Measurements from ENCODE around the gene QKI.

The QKI gene

GRCh38 chr6:163543321-163543720, 128.8 kb downstream of the QKI start (continued):
- TF ChIP-seq ZBTB11 (tag by site-specific recombination; conservative IDR thresholded peaks at IDR 0.05; ENCODE audit: low read depth) (no peak), ZSCAN18 (tag by site-specific recombination; IDR thresholded peaks at IDR 0.05) (no peak), ZNF214 (tag by site-specific recombination; IDR thresholded peaks at IDR 0.05; ENCODE audit: borderline replicate concordance) (no peak), PATZ1 (tag by site-specific recombination; IDR thresholded peaks at IDR 0.05) (no peak), KLF17 (tag by site-specific recombination; IDR thresholded peaks at IDR 0.05) (no peak), ZNF777 (tag by site-specific recombination; IDR thresholded peaks at IDR 0.05; ENCODE audit: borderline replicate concordance) (no peak), MEIS1 (CRISPR knock-in tag; IDR thresholded peaks at IDR 0.05; ENCODE audit: borderline replicate concordance) (no peak), ZNF404 (tag by site-specific recombination; IDR thresholded peaks at IDR 0.05) (no peak)

- H3K36me3 ChIP-seq (ENCODE audit: control insufficient read depth in 2 of 2, insufficient read depth in 1 of 2, low read length in 2 of 2) = peaks cover 0 to 4% of the 10 kb centered on the region in 2 experiments; a peak in 1 of 3 replicates
- ChIA-PET POLR2A (no interaction called here), CTCF (interaction anchor here (0.7 to 1.5 kb wide), 3 partner anchors 9 to 146 kb away, joined by 3 read pairs; no protein-coding TSS in a partner anchor)
- H3K4me1 ChIP-seq (ENCODE audit: control insufficient read depth, insufficient read depth, low read length) = no peaks in the 10 kb centered on the region
- no peak overlapping the region for H3K4me3 ChIP-seq (ENCODE audit: low read depth, low read length)
- H3K27ac ChIP-seq (ENCODE audit: extremely low read depth, low read depth, low read length) = no peak overlapping the region
- TF ChIP-seq ZNF280C (tag by site-specific recombination; IDR thresholded peaks at IDR 0.05) = no peak
- TF ChIP-seq ZBTB49 (tag by site-specific recombination; IDR thresholded peaks at IDR 0.05; ENCODE audit: low read depth) = no peak
- no peak for TF ChIP-seq ZSCAN16 (tag by site-specific recombination; IDR thresholded peaks at IDR 0.05)
- TF ChIP-seq ZNF112 (tag by site-specific recombination; IDR thresholded peaks at IDR 0.05) = no peak
- TF ChIP-seq ZNF155 (tag by site-specific recombination; IDR thresholded peaks at IDR 0.05) = no peak
- no peak for TF ChIP-seq ZNF2 (tag by site-specific recombination; IDR thresholded peaks at IDR 0.05)
- TF ChIP-seq KLF17 (tag by site-specific recombination; IDR thresholded peaks at IDR 0.05) = no peak
- no peak for TF ChIP-seq ZNF169 (tag by site-specific recombination; IDR thresholded peaks at IDR 0.05)
- TF ChIP-seq ZNF629 (tag by site-specific recombination; IDR thresholded peaks at IDR 0.05) = no peak
- TF ChIP-seq ZSCAN23 (tag by site-specific recombination; IDR thresholded peaks at IDR 0.05) = no peak
- no peak for TF ChIP-seq ZNF433 (tag by site-specific recombination; IDR thresholded peaks at IDR 0.05; ENCODE audit: low read depth)
- TF ChIP-seq ZNF639 (tag by site-specific recombination; IDR thresholded peaks at IDR 0.05) = no peak
- no peak for TF ChIP-seq ZNF292 (tag by site-specific recombination; IDR thresholded peaks at IDR 0.05; ENCODE audit: borderline replicate concordance, low read depth)
- no peaks in the 10 kb centered on the region for H3K9me3 ChIP-seq (ENCODE audit: control insufficient read depth, insufficient read depth, low read depth, low read length)
These were observed 130.9 kb downstream of the QKI start for GRCh38 chr6:163545370-163545769.

All from HEK293 (cell line).